BE2C (cell line): ENCODE measurements around the gene C17orf107.

ENCODE experiments used
- DNase-seq: peaks from one replicate; pipeline ENCODE4 v3.0.0-alpha.2; 2020
- H3K27me3 ChIP-seq: fragments of 250-450 bp; sonication (Bioruptor Pico); 2 replicates; pipeline ENCODE4 v1.5.1; 2020; ENCODE audit warnings: mild to moderate bottlenecking
- H3K36me3 ChIP-seq: fragments of 250-450 bp; sonication (Bioruptor Pico); 2 replicates; pipeline ENCODE4 v1.5.1; 2020; ENCODE audit warnings: mild to moderate bottlenecking
- H3K4me1 ChIP-seq: fragments of 250-450 bp; sonication (Bioruptor Pico); 2 replicates; pipeline ENCODE4 v1.5.1; 2020
- H3K4me3 ChIP-seq: 2 replicates; pipeline ENCODE4 v1.5.1; 2011; ENCODE audit warnings: low read depth, low read length
- H3K9me3 ChIP-seq: fragments of 250-450 bp; sonication (Bioruptor Pico); 2 replicates; pipeline ENCODE4 v1.5.1; 2020
- TF ChIP-seq, protein P1 (sequence below): IDR thresholded peaks from 2 replicates; pipeline ENCODE4 v1.5.1; 2012; ENCODE audit warnings: mild to moderate bottlenecking, low read depth, low read length

Gene C17orf107

DNA sequence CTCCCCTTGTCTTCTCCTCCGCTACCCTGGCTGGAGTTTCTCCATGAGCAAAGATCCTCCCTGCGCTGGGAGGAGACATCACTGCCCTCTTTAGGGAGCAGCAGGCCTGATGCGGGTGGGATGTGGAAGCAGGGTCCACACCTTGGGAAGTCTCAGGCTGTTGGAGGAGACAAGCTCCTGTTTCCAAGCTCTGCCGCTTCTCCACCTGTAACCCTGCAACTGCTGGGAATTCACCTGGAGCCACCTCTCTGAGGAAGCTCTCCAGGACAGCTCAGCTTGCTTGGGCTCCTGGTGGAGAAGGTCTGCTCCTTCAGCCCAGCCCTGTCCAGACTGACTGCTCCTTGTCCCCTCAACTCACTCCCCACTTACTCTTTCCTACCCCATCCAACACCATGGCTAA is 14.8 kb upstream of the C17orf107 start:
- Histone ChIP-seq H3K36me3 (peaks cover 3% of the 10 kb centered on the region; the same call in 1 of the 2 replicates), H3K4me1 (no peaks in the 10 kb centered on the region), H3K4me3 (no peak overlapping the region), H3K9me3 (no peaks in the 10 kb centered on the region), H3K27me3 (no peaks in the 10 kb centered on the region)
- no peak for DNase-seq
- TF ChIP-seq, protein P1, sequence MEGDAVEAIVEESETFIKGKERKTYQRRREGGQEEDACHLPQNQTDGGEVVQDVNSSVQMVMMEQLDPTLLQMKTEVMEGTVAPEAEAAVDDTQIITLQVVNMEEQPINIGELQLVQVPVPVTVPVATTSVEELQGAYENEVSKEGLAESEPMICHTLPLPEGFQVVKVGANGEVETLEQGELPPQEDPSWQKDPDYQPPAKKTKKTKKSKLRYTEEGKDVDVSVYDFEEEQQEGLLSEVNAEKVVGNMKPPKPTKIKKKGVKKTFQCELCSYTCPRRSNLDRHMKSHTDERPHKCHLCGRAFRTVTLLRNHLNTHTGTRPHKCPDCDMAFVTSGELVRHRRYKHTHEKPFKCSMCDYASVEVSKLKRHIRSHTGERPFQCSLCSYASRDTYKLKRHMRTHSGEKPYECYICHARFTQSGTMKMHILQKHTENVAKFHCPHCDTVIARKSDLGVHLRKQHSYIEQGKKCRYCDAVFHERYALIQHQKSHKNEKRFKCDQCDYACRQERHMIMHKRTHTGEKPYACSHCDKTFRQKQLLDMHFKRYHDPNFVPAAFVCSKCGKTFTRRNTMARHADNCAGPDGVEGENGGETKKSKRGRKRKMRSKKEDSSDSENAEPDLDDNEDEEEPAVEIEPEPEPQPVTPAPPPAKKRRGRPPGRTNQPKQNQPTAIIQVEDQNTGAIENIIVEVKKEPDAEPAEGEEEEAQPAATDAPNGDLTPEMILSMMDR, result no peak

GRCh38 chr17:4886830-4887229 is 12.5 kb upstream of the C17orf107 start:
- Histone ChIP-seq H3K4me1 (no peaks in the 10 kb centered on the region), H3K4me3 (no peak overlapping the region), H3K36me3 (peaks cover 7% of the 10 kb centered on the region), H3K9me3 (no peaks in the 10 kb centered on the region), H3K27me3 (no peaks in the 10 kb centered on the region)
- no peak for DNase-seq
- TF ChIP-seq, protein P1, result no peak

DNA sequence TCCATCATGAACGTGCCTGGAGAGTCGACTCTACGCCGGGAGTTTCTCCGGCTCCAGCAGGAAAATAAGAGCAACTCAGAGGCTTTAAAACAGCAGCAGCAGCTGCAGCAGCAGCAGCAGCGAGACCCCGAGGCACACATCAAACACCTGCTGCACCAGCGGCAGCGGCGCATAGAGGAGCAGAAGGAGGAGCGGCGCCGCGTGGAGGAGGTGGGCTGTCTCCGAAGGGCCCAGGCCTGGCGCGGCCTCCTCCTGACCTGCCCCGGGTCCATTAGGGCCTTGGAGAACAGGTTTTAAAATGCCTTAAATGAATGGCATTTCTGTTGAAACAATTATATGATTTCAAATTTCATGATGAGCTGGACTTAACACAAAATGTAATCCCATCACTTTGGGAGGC is 11.8 kb upstream of the C17orf107 start:
- TF ChIP-seq, protein P1, result no peak
- no peak overlapping the region for H3K4me3 ChIP-seq
- DNase-seq, result no peak
- no peaks in the 10 kb centered on the region for H3K4me1 ChIP-seq
- H3K27me3 ChIP-seq, result no peaks in the 10 kb centered on the region
- H3K36me3 ChIP-seq, result peaks cover 7% of the 10 kb centered on the region
- H3K9me3 ChIP-seq, result no peaks in the 10 kb centered on the region

DNA sequence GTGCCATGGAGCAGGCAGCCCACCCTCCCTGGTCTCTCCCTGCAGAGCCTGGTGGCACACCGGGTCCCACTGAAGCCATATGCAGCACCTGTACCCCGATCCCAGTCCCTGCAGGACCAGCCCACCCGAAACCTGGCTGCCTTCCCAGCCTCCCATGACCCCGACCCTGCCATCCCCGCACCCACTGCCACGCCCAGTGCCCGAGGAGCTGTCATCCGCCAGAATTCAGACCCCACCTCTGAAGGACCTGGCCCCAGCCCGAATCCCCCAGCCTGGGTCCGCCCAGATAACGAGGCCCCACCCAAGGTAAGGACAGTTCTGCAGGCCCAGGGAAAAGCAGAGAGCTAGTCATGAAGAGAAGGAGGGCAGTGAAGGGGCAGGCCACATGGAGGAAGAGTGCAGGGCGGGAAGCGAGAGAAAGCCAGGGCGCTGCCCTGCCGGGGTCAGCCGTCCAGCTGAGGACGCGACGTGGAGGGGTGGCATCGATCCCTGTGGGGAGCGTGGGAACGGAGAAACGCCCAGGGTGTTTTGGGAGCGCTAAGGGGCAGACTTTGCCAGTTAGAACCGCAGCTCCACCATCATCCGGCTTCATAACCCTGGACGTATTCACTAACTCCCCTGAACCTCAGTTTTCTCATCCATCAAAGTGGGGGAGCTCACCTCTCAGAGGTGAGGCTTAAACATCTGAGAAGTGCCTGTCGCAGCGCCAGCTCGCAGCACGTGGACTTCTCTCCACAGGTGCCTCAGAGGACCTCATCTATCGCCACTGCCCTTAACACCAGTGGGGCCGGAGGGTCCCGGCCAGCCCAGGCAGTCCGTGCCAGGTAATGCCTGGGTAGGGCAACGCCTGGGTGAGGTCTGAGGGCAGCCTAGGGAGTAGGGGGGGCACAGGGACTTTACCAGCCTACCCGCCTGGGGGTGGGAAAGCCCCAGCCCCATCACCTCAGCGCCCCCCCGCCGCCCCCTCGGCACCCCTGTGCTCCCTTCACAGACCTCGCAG is 7.6 kb upstream of the C17orf107 start:
- no peaks in the 10 kb centered on the region for H3K4me1 ChIP-seq
- no peaks in the 10 kb centered on the region for H3K27me3 ChIP-seq
- H3K36me3 ChIP-seq, result peaks cover 7% of the 10 kb centered on the region
- no peak for DNase-seq
- TF ChIP-seq, protein P1, result no peak
- no peak overlapping the region for H3K4me3 ChIP-seq
- no peaks in the 10 kb centered on the region for H3K9me3 ChIP-seq

DNA sequence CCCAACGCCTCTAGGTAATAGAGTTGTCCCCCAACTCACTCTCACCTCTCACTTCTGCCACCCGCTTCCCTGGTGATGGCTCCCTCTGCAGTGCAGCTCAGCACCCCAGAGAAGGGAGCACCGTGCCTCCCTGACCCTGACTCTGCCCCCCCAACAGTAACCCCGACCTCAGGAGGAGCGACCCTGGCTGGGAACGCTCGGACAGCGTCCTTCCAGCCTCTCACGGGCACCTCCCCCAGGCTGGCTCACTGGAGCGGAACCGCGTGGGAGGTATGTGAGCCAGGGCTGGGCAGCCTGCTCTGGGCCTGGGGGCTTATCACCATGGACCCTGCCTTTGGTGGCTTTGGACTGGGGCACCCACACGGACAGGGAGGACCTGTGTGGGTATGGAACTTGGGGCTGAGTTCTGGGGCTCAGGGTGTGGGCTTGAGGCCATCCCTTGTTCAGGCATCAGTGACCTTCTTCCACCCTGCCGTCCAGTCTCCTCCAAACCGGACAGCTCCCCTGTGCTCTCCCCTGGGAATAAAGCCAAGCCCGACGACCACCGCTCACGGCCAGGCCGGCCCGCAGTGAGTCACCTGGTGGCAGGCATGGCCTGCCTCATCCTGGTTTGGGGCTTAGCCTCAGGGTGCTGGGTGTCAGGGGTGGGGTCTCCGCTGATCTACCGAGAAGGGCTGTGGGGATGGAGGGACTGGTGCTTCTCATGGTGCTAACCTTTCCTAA is 6.7 kb upstream of the C17orf107 start:
- no peaks in the 10 kb centered on the region for H3K27me3 ChIP-seq
- no peaks in the 10 kb centered on the region for H3K9me3 ChIP-seq
- no peak overlapping the region for H3K4me3 ChIP-seq
- TF ChIP-seq, protein P1, result no peak
- H3K36me3 ChIP-seq, result peaks cover 7% of the 10 kb centered on the region
- H3K4me1 ChIP-seq, result no peaks in the 10 kb centered on the region
- DNase-seq, result no peak

GRCh38 chr17:4893272-4893671 is 6.1 kb upstream of the C17orf107 start:
- Histone ChIP-seq H3K4me3 (no peak overlapping the region), H3K9me3 (no peaks in the 10 kb centered on the region), H3K36me3 (peaks cover 7% of the 10 kb centered on the region), H3K27me3 (no peaks in the 10 kb centered on the region), H3K4me1 (no peaks in the 10 kb centered on the region)
- TF ChIP-seq, protein P1, result no peak
- DNase-seq, result no peak
